SH-SY5Y (cell line): Measurements from ENCODE around the gene SLC30A1.

Experiments used
- GATA2 ChIP-seq: IDR thresholded peaks from 2 replicates; pipeline ENCODE4 v1.6.1; 2011; ENCODE audit warnings: mild to moderate bottlenecking, low read depth, low read length
- GATA3 ChIP-seq: IDR thresholded peaks from 2 replicates; pipeline ENCODE4 v1.6.1; 2011; ENCODE audit warnings: low read depth, mild to moderate bottlenecking, low read length, moderate library complexity

DNA sequence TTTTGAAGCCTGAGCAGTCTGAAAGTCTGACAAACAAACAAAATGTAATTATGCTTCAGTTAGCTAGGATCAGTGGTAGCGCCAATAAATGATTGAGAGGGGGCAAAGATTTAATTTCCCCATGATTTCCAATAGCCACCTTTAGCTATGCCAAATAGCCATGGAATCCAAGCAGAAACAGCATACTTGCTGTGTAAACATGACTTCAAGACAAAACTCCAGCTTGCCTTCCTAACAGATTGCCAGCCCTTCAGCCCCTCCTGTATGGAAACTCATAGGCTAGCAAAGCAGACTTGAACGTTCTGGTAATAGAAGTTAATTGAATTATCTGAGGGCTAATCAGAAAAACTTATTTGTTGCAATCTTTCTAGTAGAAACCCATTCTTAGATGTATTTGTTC is 25.6 kb upstream of the SLC30A1 start:
- TF ChIP-seq GATA2 (no peak), GATA3 (no peak)
